ENCODE results near the gene TNFRSF19.

TNFRSF19 gene

GRCh38 chr13:23610966-23611491 lies 40.8 kb downstream of the TNFRSF19 start:
- no peak for TF ChIP-seq CTCF (IDR thresholded peaks at IDR 0.05; ENCODE audit: insufficient read depth, low read depth, low read length, missing control alignments)
- no peak overlapping the region for H3K4me3 ChIP-seq (ENCODE audit: low read length)
- no peak for DNase-seq (ENCODE audit: low read depth)

DNA sequence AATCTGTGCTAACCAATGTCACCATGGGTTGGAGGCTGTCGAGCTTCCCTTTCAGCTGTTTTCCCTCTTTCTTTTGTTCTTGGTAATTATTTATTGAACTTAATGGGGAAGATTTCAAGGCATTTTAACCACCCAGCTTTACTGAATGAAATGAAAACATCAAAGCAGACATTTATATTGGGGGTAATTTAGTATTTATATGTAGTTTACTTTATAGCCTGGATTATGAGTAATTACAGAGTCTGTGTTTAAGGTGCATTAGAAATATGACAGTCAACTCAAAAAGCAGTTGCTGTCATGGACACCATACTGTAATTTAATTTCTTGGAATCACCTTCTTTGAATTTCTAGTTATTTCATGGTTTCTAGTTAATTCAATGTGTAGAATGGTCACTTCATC lies 42.0 kb downstream of the TNFRSF19 start:
- no peak for DNase-seq (ENCODE audit: low read depth)
- H3K4me3 ChIP-seq (ENCODE audit: low read length) = no peak overlapping the region
- TF ChIP-seq CTCF (IDR thresholded peaks at IDR 0.05; ENCODE audit: insufficient read depth, low read depth, low read length, missing control alignments) = no peak

DNA sequence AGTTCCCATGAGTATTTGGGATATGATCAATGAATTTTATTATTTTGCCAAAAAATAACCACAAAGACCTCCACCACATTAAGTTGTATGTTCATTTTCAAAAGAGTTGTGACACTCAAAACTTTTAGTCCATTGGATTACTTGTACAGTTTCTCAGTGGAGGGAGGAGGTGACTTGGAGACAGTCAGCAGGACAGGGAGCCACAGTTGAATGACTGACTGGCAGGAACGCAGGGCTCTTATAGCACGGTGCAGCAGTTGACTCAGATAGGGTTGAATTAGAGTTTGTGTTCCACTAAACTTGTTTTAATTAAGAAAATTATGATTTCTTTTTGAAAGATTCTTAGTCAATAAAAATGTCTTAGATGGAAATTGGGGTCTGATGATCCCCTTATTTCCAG lies 42.5 kb downstream of the TNFRSF19 start:
- H3K4me3 ChIP-seq (ENCODE audit: low read length) = no peak overlapping the region
- TF ChIP-seq CTCF (IDR thresholded peaks at IDR 0.05; ENCODE audit: insufficient read depth, low read depth, low read length, missing control alignments) = no peak
- DNase-seq (ENCODE audit: low read depth) = no peak

GRCh38 chr13:23613596-23613995 lies 43.4 kb downstream of the TNFRSF19 start:
- no peak overlapping the region for H3K4me3 ChIP-seq (ENCODE audit: low read length)
- TF ChIP-seq CTCF (IDR thresholded peaks at IDR 0.05; ENCODE audit: insufficient read depth, low read depth, low read length, missing control alignments) = no peak
- DNase-seq (ENCODE audit: low read depth) = no peak

DNA sequence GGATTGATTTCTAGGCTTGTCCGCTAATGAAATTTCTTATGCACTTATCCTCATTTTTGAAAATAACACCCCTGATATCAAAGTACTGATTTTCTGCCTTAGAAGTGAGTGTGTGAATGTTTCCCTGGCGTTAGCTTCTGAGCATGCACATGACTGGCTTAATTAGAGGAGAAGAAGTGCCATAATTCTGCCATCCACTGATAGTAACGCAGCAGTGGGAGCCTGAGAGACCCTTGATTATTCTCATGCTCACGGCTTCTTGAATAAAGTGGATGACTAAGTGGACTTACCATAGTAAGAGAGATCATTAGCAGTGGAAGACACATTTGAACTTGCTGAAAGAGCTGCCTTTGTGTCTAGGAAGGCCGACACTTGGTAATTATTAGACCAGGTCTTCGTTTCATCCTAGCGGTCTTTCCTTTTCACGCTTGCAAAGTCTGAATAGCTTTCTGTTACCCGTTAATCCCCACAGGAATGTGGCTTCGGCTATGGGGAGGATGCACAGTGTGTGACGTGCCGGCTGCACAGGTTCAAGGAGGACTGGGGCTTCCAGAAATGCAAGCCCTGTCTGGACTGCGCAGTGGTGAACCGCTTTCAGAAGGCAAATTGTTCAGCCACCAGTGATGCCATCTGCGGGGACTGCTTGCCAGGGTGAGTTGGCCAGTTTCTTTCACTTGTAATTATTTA lies 45.3 kb downstream of the TNFRSF19 start:
- peak; percentile 26 for DNase-seq (ENCODE audit: low read depth)
- H3K4me3 ChIP-seq (ENCODE audit: low read length) = no peak overlapping the region
- TF ChIP-seq CTCF (IDR thresholded peaks at IDR 0.05; ENCODE audit: insufficient read depth, low read depth, low read length, missing control alignments) = no peak

DNA sequence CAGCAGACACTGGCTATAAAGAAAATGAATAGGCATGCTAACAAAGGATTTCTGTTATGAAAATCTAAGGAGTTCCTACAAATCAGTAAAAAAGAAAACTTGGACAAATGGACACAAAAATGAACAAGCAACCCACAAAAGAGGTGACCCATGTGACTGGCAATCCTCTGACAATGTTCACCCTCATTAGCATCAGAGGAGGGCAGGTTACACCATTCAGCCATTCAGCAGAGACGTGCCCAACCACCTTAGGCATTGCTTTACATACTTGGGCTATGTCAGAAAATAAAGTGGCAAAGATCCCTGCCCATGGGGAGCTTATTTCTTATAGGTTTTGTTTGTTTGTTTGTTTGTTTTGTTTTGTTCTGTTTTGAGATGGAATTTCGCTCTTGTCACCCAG lies 46.0 kb downstream of the TNFRSF19 start:
- no peak overlapping the region for H3K4me3 ChIP-seq (ENCODE audit: low read length)
- no peak for DNase-seq (ENCODE audit: low read depth)
- TF ChIP-seq CTCF (IDR thresholded peaks at IDR 0.05; ENCODE audit: insufficient read depth, low read depth, low read length, missing control alignments) = no peak

DNA sequence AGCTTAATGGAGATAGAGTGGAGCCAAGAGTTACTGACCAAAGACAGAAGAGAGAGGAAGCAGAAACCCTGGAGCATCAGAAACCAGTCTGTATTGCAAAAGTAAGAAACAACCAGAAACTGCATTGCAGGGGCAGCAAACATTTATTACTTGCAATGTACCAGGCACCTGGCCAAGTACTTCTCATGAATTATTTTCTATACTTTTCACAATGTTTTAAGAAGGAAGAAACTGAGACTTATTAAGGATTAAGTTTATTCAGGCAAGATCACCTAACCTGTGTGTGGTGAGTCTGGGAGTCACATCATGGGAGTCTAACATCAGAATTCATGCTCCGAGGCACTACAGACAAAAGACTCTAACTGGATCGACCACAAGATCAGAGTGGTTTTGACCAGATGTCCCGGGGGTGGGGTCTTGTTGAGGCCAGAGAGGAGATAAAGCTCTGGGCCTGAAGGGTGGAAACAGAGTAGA lies 47.4 kb downstream of the TNFRSF19 start:
- no peak overlapping the region for H3K4me3 ChIP-seq (ENCODE audit: low read length)
- no peak for TF ChIP-seq CTCF (IDR thresholded peaks at IDR 0.05; ENCODE audit: insufficient read depth, low read depth, low read length, missing control alignments)
- no peak for DNase-seq (ENCODE audit: low read depth)
